ENCODE results near the gene MAP2.

DNA sequence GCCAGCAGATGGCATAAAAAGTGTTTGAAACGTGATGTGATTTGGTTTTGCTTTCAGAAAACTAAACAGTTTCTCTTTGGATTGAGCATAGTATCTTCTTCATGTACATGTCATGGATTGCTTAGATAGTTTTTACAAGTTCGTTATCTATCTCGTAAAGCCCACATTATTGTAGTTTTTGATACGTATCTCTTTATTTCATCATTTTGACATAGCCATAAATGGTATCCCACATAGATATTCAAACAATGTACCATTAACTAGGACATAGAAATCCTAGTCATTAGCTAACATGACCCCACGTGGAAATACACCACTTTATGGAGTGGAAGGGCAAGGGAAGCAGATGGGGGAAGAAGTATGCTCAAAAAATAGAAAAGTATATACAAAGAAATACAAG is 93.6 kb downstream of the MAP2 start:
- TF ChIP-seq EZH2phosphoT487 (IDR thresholded peaks at IDR 0.05; ENCODE audit: unreplicated experiment) (no peak), JUNB (IDR thresholded peaks at IDR 0.05; ENCODE audit: unreplicated experiment) (no peak), STAT1 (IDR thresholded peaks at IDR 0.05; ENCODE audit: unreplicated experiment) (no peak), REST (IDR thresholded peaks at IDR 0.05; ENCODE audit: unreplicated experiment) (no peak), POLR2AphosphoS5 (IDR thresholded peaks at IDR 0.05; ENCODE audit: low read depth) (no peak), EZH2 (IDR thresholded peaks at IDR 0.05; ENCODE audit: low read depth, unreplicated experiment) (no peak), ZNF114 (CRISPR knock-in tag; IDR thresholded peaks at IDR 0.05) (no peak), CREB1 (CRISPR knock-in tag; IDR thresholded peaks at IDR 0.05; ENCODE audit: low read depth) (no peak), ZNF331 (CRISPR knock-in tag; IDR thresholded peaks at IDR 0.05; ENCODE audit: low read depth) (no peak), ETS1 (IDR thresholded peaks at IDR 0.05) (no peak), NANOG (IDR thresholded peaks at IDR 0.05; ENCODE audit: borderline replicate concordance) (no peak)
- TF ChIP-seq, protein P1, sequence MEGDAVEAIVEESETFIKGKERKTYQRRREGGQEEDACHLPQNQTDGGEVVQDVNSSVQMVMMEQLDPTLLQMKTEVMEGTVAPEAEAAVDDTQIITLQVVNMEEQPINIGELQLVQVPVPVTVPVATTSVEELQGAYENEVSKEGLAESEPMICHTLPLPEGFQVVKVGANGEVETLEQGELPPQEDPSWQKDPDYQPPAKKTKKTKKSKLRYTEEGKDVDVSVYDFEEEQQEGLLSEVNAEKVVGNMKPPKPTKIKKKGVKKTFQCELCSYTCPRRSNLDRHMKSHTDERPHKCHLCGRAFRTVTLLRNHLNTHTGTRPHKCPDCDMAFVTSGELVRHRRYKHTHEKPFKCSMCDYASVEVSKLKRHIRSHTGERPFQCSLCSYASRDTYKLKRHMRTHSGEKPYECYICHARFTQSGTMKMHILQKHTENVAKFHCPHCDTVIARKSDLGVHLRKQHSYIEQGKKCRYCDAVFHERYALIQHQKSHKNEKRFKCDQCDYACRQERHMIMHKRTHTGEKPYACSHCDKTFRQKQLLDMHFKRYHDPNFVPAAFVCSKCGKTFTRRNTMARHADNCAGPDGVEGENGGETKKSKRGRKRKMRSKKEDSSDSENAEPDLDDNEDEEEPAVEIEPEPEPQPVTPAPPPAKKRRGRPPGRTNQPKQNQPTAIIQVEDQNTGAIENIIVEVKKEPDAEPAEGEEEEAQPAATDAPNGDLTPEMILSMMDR (conservative IDR thresholded peaks at IDR 0.05; ENCODE audit: low read depth in 2 of 2), result no peak
- TF ChIP-seq, protein P2, sequence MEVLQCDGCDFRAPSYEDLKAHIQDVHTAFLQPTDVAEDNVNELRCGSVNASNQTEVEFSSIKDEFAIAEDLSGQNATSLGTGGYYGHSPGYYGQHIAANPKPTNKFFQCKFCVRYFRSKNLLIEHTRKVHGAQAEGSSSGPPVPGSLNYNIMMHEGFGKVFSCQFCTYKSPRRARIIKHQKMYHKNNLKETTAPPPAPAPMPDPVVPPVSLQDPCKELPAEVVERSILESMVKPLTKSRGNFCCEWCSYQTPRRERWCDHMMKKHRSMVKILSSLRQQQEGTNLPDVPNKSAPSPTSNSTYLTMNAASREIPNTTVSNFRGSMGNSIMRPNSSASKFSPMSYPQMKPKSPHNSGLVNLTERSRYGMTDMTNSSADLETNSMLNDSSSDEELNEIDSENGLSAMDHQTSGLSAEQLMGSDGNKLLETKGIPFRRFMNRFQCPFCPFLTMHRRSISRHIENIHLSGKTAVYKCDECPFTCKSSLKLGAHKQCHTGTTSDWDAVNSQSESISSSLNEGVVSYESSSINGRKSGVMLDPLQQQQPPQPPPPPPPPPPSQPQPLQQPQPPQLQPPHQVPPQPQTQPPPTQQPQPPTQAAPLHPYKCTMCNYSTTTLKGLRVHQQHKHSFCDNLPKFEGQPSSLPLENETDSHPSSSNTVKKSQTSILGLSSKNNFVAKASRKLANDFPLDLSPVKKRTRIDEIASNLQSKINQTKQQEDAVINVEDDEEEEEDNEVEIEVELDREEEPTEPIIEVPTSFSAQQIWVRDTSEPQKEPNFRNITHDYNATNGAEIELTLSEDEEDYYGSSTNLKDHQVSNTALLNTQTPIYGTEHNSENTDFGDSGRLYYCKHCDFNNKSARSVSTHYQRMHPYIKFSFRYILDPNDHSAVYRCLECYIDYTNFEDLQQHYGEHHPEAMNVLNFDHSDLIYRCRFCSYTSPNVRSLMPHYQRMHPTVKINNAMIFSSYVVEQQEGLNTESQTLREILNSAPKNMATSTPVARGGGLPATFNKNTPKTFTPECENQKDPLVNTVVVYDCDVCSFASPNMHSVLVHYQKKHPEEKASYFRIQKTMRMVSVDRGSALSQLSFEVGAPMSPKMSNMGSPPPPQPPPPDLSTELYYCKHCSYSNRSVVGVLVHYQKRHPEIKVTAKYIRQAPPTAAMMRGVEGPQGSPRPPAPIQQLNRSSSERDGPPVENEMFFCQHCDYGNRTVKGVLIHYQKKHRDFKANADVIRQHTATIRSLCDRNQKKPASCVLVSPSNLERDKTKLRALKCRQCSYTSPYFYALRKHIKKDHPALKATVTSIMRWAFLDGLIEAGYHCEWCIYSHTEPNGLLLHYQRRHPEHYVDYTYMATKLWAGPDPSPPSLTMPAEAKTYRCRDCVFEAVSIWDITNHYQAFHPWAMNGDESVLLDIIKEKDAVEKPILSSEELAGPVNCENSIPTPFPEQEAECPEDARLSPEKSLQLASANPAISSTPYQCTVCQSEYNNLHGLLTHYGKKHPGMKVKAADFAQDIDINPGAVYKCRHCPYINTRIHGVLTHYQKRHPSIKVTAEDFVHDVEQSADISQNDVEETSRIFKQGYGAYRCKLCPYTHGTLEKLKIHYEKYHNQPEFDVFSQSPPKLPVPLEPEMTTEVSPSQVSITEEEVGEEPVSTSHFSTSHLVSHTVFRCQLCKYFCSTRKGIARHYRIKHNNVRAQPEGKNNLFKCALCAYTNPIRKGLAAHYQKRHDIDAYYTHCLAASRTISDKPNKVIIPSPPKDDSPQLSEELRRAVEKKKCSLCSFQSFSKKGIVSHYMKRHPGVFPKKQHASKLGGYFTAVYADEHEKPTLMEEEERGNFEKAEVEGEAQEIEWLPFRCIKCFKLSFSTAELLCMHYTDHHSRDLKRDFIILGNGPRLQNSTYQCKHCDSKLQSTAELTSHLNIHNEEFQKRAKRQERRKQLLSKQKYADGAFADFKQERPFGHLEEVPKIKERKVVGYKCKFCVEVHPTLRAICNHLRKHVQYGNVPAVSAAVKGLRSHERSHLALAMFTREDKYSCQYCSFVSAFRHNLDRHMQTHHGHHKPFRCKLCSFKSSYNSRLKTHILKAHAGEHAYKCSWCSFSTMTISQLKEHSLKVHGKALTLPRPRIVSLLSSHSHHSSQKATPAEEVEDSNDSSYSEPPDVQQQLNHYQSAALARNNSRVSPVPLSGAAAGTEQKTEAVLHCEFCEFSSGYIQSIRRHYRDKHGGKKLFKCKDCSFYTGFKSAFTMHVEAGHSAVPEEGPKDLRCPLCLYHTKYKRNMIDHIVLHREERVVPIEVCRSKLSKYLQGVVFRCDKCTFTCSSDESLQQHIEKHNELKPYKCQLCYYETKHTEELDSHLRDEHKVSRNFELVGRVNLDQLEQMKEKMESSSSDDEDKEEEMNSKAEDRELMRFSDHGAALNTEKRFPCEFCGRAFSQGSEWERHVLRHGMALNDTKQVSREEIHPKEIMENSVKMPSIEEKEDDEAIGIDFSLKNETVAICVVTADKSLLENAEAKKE (CRISPR knock-in tag; IDR thresholded peaks at IDR 0.05), result no peak

Data from GM23338 (cell line).